ENCODE measurements around the gene SLC4A2. TPM values are rescaled to one million over a fixed set of nuclear protein-coding genes. Genes with fewer than 3 reads are reported as not detected.

Gene SLC4A2
- polyA plus RNA-seq, 2 of the 4 experiments (the other 2 are of a cell fraction), result 112 to 275 TPM

GRCh38 chr7:151018421-151019129, 40.8 kb upstream of the SLC4A2 start:
- POLR2A ChIA-PET, result interaction anchor here (1.0 kb wide), 1 partner anchor 9 kb away, joined by 4 read pairs; the partner anchor contains the start of gene ABCB8
- peak overlapping the region; percentile 8 to 75; a peak in 2 of 6 replicates for H3K27ac ChIP-seq
- TF ChIP-seq ESRRA (IDR thresholded peaks at IDR 0.05; ENCODE audit: borderline replicate concordance, low read length), result no peak
- no peak for TF ChIP-seq ZC3H11A (IDR thresholded peaks at IDR 0.05)
- TF ChIP-seq EP300 (IDR thresholded peaks at IDR 0.05), result no peak
- TF ChIP-seq BHLHE40 (IDR thresholded peaks at IDR 0.05; ENCODE audit: low read depth, low read length), result no peak
- TF ChIP-seq, protein P1, sequence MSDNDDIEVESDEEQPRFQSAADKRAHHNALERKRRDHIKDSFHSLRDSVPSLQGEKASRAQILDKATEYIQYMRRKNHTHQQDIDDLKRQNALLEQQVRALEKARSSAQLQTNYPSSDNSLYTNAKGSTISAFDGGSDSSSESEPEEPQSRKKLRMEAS (IDR thresholded peaks at IDR 0.05), result peak; percentile 84
- TF ChIP-seq TP53 (CRISPR knock-in tag; IDR thresholded peaks at IDR 0.05), result no peak
- TF ChIP-seq KDM1A (IDR thresholded peaks at IDR 0.05; ENCODE audit: low read depth), result no peak
- no peak for TF ChIP-seq RARB (CRISPR knock-in tag; IDR thresholded peaks at IDR 0.05)
- no peak for TF ChIP-seq NPAS2 (CRISPR knock-in tag; IDR thresholded peaks at IDR 0.05; ENCODE audit: borderline replicate concordance)
- TF ChIP-seq FOSB (CRISPR knock-in tag; IDR thresholded peaks at IDR 0.05), result no peak
- no peak for TF ChIP-seq SREBF2 (IDR thresholded peaks at IDR 0.05)
- no peak for TF ChIP-seq JUN (IDR thresholded peaks at IDR 0.05)
- no peak for TF ChIP-seq HOXB5 (CRISPR knock-in tag; IDR thresholded peaks at IDR 0.05)
- TF ChIP-seq E2F6 (IDR thresholded peaks at IDR 0.05; ENCODE audit: borderline replicate concordance, low read depth), result peak; percentile 88
- no peak for TF ChIP-seq CEBPB (IDR thresholded peaks at IDR 0.05)
- DNase-seq (ENCODE audit: low read depth in 1 of 2, low spot score in 1 of 2) (no peak), FAIRE-seq (no peak), ATAC-seq (peak; percentile 6 to 30; a peak in 5 of 6 replicates)
- WGBS (ENCODE audit: missing lambda C conversion rate), result 43% methylated on average over 46 of the region's 82 CpGs
- peak overlapping the region; percentile 90 for H3K4me2 ChIP-seq
- H3K4me1 ChIP-seq, result peaks cover 6% of the 10 kb centered on the region; the same call in 2 of the 3 replicates
- peak overlapping the region; percentile 30 for H3K4me3 ChIP-seq
- no peaks in the 10 kb centered on the region for H3K9me3 ChIP-seq
- CTCF ChIA-PET, result interaction anchor here (0.6 to 9.0 kb wide), 48 partner anchors 8 to 595 kb away, joined by 3 to 110 read pairs (median 6); partner anchors contain the start of genes ABCB8, NOS3 and SLC4A2

GRCh38 chr7:151019130-151019447, 40.3 kb upstream of the SLC4A2 start:
- DNase-seq (ENCODE audit: low read depth in 1 of 2, low spot score in 1 of 2), result no peak
- H3K4me1 ChIP-seq, result peaks cover 6% of the 10 kb centered on the region; the same call in 2 of the 3 replicates
- H3K4me3 ChIP-seq, result no peak overlapping the region
- 82% methylated on average over 9 of the region's 20 CpGs for WGBS (ENCODE audit: missing lambda C conversion rate)
- peak overlapping the region; percentile 90 for H3K4me2 ChIP-seq
- TF ChIP-seq ESRRA (IDR thresholded peaks at IDR 0.05; ENCODE audit: borderline replicate concordance, low read length) (no peak), KDM1A (IDR thresholded peaks at IDR 0.05; ENCODE audit: low read depth) (no peak), HEYL (CRISPR knock-in tag; IDR thresholded peaks at IDR 0.05) (no peak), SMC3 (IDR thresholded peaks at IDR 0.05) (no peak), RARB (CRISPR knock-in tag; IDR thresholded peaks at IDR 0.05) (no peak), FOSB (CRISPR knock-in tag; IDR thresholded peaks at IDR 0.05) (no peak), GATA3 (IDR thresholded peaks at IDR 0.05; ENCODE audit: borderline replicate concordance) (no peak), ZSCAN20 (CRISPR knock-in tag; IDR thresholded peaks at IDR 0.05) (no peak), REST (IDR thresholded peaks at IDR 0.05) (no peak)
- ChIA-PET CTCF (interaction anchor here (0.9 to 9.0 kb wide), 33 partner anchors 9 to 595 kb away, joined by 3 to 110 read pairs (median 9); partner anchors contain the start of genes ABCB8, NOS3 and SLC4A2), POLR2A (interaction anchor here (1.0 kb wide), 1 partner anchor 9 kb away, joined by 4 read pairs; the partner anchor contains the start of gene ABCB8)
- no peak overlapping the region for H3K27ac ChIP-seq
- no peaks in the 10 kb centered on the region for H3K9me3 ChIP-seq
- FAIRE-seq, result no peak
- no peak for ATAC-seq
